Mesendoderm (in vitro differentiated cells): Measurements from ENCODE around the gene CDC42EP1. TPM values are rescaled to one million over a fixed set of nuclear protein-coding genes. Genes with fewer than 3 reads are reported as not detected.

Experiments used
- DNase-seq: peaks from one replicate; pipeline ENCODE4 v3.0.0; 2013
- H2AK5ac ChIP-seq: 2 replicates; pipeline ENCODE4 v1.6.1; 2013; ENCODE audit warnings: low read length, inconsistent platforms
- H2BK120ac ChIP-seq: 2 replicates; pipeline ENCODE4 v1.6.1; 2013; ENCODE audit warnings: low read depth, mild to moderate bottlenecking, low read length, moderate library complexity, mixed read lengths
- H2BK15ac ChIP-seq: replicated peaks from 2 replicates; pipeline ENCODE4 v1.6.1; 2013; ENCODE audit warnings: low read depth, mild to moderate bottlenecking, moderate library complexity
- H2BK5ac ChIP-seq: 2 replicates; pipeline ENCODE4 v1.6.1; 2013; ENCODE audit warnings: low read length, inconsistent platforms
- H3K18ac ChIP-seq: 2 replicates; pipeline ENCODE4 v1.6.1; 2013; ENCODE audit warnings: mild to moderate bottlenecking, low read length, mixed read lengths
- H3K23ac ChIP-seq: one replicate; pipeline ENCODE4 v1.6.1; 2013; ENCODE audit warnings: low read length
- H3K27ac ChIP-seq: 2 replicates; pipeline ENCODE4 v1.5.1; 2013; ENCODE audit warnings: low read depth, mild to moderate bottlenecking, inconsistent platforms, low read length, moderate library complexity
- H3K27me3 ChIP-seq: 2 replicates; pipeline ENCODE4 v1.6.1; 2013; ENCODE audit warnings: low read length, control low read depth, mild to moderate bottlenecking, inconsistent platforms; ENCODE audit not compliant: insufficient read depth, poor library complexity
- H3K36me3 ChIP-seq: 2 replicates; pipeline ENCODE4 v1.6.1; 2013; ENCODE audit warnings: low read length, inconsistent platforms; ENCODE audit not compliant: control insufficient read depth, insufficient read depth
- H3K4ac ChIP-seq: one replicate; pipeline ENCODE4 v1.6.1; 2013; ENCODE audit warnings: low read depth, mild to moderate bottlenecking, low read length, moderate library complexity
- H3K4me1 ChIP-seq: 2 replicates; pipeline ENCODE4 v1.6.1; 2013; ENCODE audit warnings: low read depth, low read length, inconsistent platforms; ENCODE audit not compliant: control insufficient read depth
- H3K4me2 ChIP-seq: 2 replicates; pipeline ENCODE4 v1.6.1; 2013; ENCODE audit warnings: low read length
- H3K4me3 ChIP-seq: 2 replicates; pipeline ENCODE4 v1.5.1; 2013; ENCODE audit warnings: mild to moderate bottlenecking, low read length
- H3K56ac ChIP-seq: one replicate; pipeline ENCODE4 v1.6.1; 2013; ENCODE audit warnings: low read length
- H3K79me1 ChIP-seq: 2 replicates; pipeline ENCODE4 v1.6.1; 2013; ENCODE audit warnings: low read length, inconsistent platforms
- H3K79me2 ChIP-seq: 2 replicates; pipeline ENCODE4 v1.6.1; 2013; ENCODE audit warnings: mild to moderate bottlenecking, low read length; ENCODE audit not compliant: control insufficient read depth, insufficient read depth
- H3K9ac ChIP-seq: 2 replicates; pipeline ENCODE4 v1.6.1; 2013; ENCODE audit warnings: low read length, inconsistent platforms
- H4K5ac ChIP-seq: one replicate; pipeline ENCODE4 v1.6.1; 2013; ENCODE audit warnings: low read length
- H4K8ac ChIP-seq: one replicate; pipeline ENCODE4 v1.6.1; 2013; ENCODE audit warnings: low read depth, mild to moderate bottlenecking, control low read depth, low read length, moderate library complexity
- WGBS: extraction: QIAGEN DNeasy Blood & Tissue Kit; methylation state at CpG from one replicate; pipeline ENCODE4 v1.1.7; 2013; ENCODE audit warnings: low lambda C conversion rate, missing lambda C conversion rate; ENCODE audit not compliant: insufficient coverage; ENCODE audit errors: extremely low coverage; 5-methylcytosine and 5-hydroxymethylcytosine counted together
- small RNA-seq: library from polyadenylated mRNA; stranded (forward); fragments of <200 nt; extraction: miRNeasy Mini kit (QIAGEN cat#:217004); gene quantifications from one replicate; pipeline ENCODE3, GENCODE V24; 2013; ENCODE audit not compliant: insufficient read depth

Gene CDC42EP1

DNA sequence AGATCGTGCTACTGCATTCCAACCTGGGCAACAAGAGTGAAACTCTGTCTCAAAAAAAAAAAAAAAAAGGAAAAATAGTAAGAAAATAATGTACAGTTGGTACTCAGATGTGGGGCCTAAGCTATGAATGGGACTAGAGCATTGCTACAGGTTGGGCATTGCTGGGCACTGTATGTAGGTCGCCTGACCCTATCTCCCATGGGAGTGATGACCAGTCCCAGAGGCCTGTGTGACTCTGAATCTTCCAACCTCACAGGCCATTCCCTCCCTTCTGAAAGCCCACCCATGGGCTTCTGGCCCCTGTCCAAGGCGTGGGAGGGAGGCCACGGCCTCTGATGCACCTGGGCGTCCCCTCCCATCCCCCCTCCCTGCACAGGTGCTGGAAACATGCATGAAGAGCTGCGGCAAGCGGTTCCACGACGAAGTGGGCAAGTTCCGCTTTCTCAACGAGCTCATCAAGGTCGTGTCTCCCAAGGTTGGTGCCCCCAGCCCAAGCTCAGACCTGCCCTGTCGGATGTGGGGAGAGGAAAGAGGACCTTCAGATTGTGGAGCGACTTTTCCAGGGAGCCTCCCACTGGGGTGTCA lies 57.9 kb downstream of the CDC42EP1 start:
- Histone ChIP-seq H2BK5ac (no peak overlapping the region), H3K23ac (no peak overlapping the region), H4K5ac (no peak overlapping the region), H3K36me3 (peaks cover 7% of the 10 kb centered on the region), H2BK120ac (no peak overlapping the region), H3K56ac (no peak overlapping the region), H3K79me2 (no peaks in the 10 kb centered on the region), H3K4me1 (no peaks in the 10 kb centered on the region), H3K9ac (no peak overlapping the region), H2BK15ac (no peak overlapping the region), H3K27ac (no peak overlapping the region), H3K79me1 (no peaks in the 10 kb centered on the region), H3K18ac (no peak overlapping the region), H3K27me3 (no peaks in the 10 kb centered on the region), H4K8ac (no peak overlapping the region), H3K4ac (no peak overlapping the region), H3K4me2 (no peak overlapping the region), H3K4me3 (no peak overlapping the region), H2AK5ac (no peak overlapping the region)
- WGBS, result no CpG with 5 or more reads among the region's 14 CpGs
- no peak for DNase-seq

DNA sequence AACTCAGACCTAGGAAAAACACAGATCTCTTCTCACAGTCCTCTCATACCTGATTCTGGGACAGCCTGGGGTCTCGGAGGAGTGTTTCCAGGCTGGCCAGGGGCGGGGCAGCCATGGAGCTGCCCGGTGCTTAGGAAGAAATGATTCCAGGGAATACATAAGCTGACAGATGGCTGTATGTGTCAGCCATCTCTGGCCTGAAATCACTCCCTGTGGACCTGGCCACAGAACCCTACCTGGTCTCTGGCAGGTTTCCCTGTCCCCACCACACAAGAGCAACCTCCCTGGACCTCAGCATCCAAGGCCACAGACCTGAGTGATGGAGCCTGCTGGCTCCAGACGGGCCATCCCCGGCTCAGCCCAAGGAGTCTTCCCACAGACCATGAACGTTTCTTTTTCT lies 58.4 kb downstream of the CDC42EP1 start:
- Histone ChIP-seq H3K18ac (no peak overlapping the region), H3K4me2 (no peak overlapping the region), H3K27me3 (no peaks in the 10 kb centered on the region), H3K27ac (no peak overlapping the region), H3K23ac (no peak overlapping the region), H4K5ac (no peak overlapping the region), H2BK15ac (no peak overlapping the region), H3K56ac (no peak overlapping the region), H3K4me3 (no peak overlapping the region), H3K4me1 (peaks cover under 1% of the 10 kb centered on the region), H4K8ac (no peak overlapping the region), H3K79me1 (no peaks in the 10 kb centered on the region), H3K4ac (no peak overlapping the region), H2AK5ac (no peak overlapping the region), H3K9ac (no peak overlapping the region), H2BK5ac (no peak overlapping the region), H2BK120ac (no peak overlapping the region), H3K36me3 (peaks cover 7% of the 10 kb centered on the region), H3K79me2 (no peaks in the 10 kb centered on the region)
- no peak for DNase-seq
- no CpG with 5 or more reads among the region's 6 CpGs for WGBS

Small RNAs within 50 kb of the gene (small RNA-seq; reads per million reads assigned to genes)
- not detected for gene RF00017
